HG03025 (cell line): ENCODE results near the gene TSPAN5.
"Not testable (repeated sequence)": the region's sequence is repeated elsewhere in the genome, so short reads cannot be mapped to it uniquely, and the experiment has no call there.

ENCODE experiments used
- ATAC-seq: cut with Tn5 transposase; IDR thresholded peaks from one replicate; pipeline ENCODE4 v1.9.1; 2021; ENCODE audit warnings: mild to moderate bottlenecking, moderate library complexity; ENCODE audit not compliant: unreplicated experiment, low FRiP score

Gene TSPAN5

GRCh38 chr4:98476891-98477290, 181.5 kb downstream of the TSPAN5 start:
- ATAC-seq = no peak

- no peak for ATAC-seq
Observed at GRCh38 chr4:98474408-98474844, 184.0 kb downstream of the TSPAN5 start.

GRCh38 chr4:98473046-98473445, 185.4 kb downstream of the TSPAN5 start:
- ATAC-seq = no peak

- no peak for ATAC-seq
Observed at GRCh38 chr4:98470831-98471230, 187.6 kb downstream of the TSPAN5 start.

GRCh38 chr4:98470366-98470765, 188.0 kb downstream of the TSPAN5 start:
- no peak for ATAC-seq

- no peak for ATAC-seq
Observed at GRCh38 chr4:98469771-98470170, 188.6 kb downstream of the TSPAN5 start.

- no peak for ATAC-seq
Observed at GRCh38 chr4:98468709-98469108, 189.7 kb downstream of the TSPAN5 start.

- peak; percentile 98 for ATAC-seq
Observed at GRCh38 chr4:98467627-98468072, 190.8 kb downstream of the TSPAN5 start.

GRCh38 chr4:98466868-98467599, 191.4 kb downstream of the TSPAN5 start:
- no peak for ATAC-seq

- ATAC-seq = no peak
Observed at GRCh38 chr4:98462487-98462886, 195.9 kb downstream of the TSPAN5 start.

GRCh38 chr4:98461121-98461865, 197.1 kb downstream of the TSPAN5 start:
- ATAC-seq = not testable (repeated sequence)

- ATAC-seq = not testable (repeated sequence)
Observed at GRCh38 chr4:98457422-98457821, 201.0 kb downstream of the TSPAN5 start.

GRCh38 chr4:98452091-98452490, 206.3 kb downstream of the TSPAN5 start:
- no peak for ATAC-seq

GRCh38 chr4:98448908-98449307, 209.5 kb downstream of the TSPAN5 start:
- ATAC-seq = no peak

GRCh38 chr4:98447648-98448047, 210.8 kb downstream of the TSPAN5 start:
- ATAC-seq = no peak

- ATAC-seq = peak; percentile 82
Observed at GRCh38 chr4:98446499-98447375, 211.7 kb downstream of the TSPAN5 start.

- no peak for ATAC-seq
Observed at GRCh38 chr4:98444371-98444770, 214.0 kb downstream of the TSPAN5 start.

GRCh38 chr4:98434816-98435215, 223.6 kb downstream of the TSPAN5 start:
- ATAC-seq = no peak

- no peak for ATAC-seq
Observed at GRCh38 chr4:98433691-98434090, 224.7 kb downstream of the TSPAN5 start.

- ATAC-seq = no peak
Observed at GRCh38 chr4:98430708-98431403, 227.6 kb downstream of the TSPAN5 start.
